Panc1 (cell line): ENCODE data around the gene COL11A2. TPM values are rescaled to one million over a fixed set of nuclear protein-coding genes. Genes with fewer than 3 reads are reported as not detected.

Experiments
- ATAC-seq: fragments of 200-7000 bp; cut with Tn5 transposase; 2 replicates; pipeline ENCODE4 v1.9.1; 2020; ENCODE audit warnings: mild to moderate bottlenecking, moderate library complexity
- BruUV-seq: library from RNA; stranded (reverse); fragments of 400-500 nt; replicated peaks from 2 replicates; lab custom pipeline; 2021; lab: Mats Ljungman, UMichigan
- CTCF ChIA-PET: fragments of 300-600 bp; sonication (Branson Sonifier 250); formaldehyde crosslinking; loops from one replicate; lab custom pipeline; 2022; ENCODE audit warnings: antibody characterized with exemption; lab: Charles Lee
- POLR2A ChIA-PET: fragments of 300-600 bp; sonication (Branson Sonifier 250); formaldehyde crosslinking; loops from one replicate; lab custom pipeline; 2022; ENCODE audit warnings: antibody characterized with exemption; lab: Charles Lee
- DNase-seq: peaks from one replicate; pipeline ENCODE4 v3.0.0-alpha.2; 2010; ENCODE audit warnings: low read depth, low spot score
- H3K27ac ChIP-seq: 2 replicates; pipeline ENCODE4 v1.5.1; 2011; ENCODE audit warnings: mild to moderate bottlenecking, low read length, inconsistent platforms
- H3K27me3 ChIP-seq: fragments of 200-500 bp; sonication (Bioruptor generic); 2 replicates; pipeline ENCODE4 v1.6.0; 2014; ENCODE audit warnings: low read length, inconsistent platforms; ENCODE audit not compliant: control insufficient read depth, insufficient read depth
- H3K36me3 ChIP-seq: fragments of 200-500 bp; sonication (Bioruptor generic); 2 replicates; pipeline ENCODE4 v1.5.1; 2014; ENCODE audit warnings: inconsistent platforms, mild to moderate bottlenecking, low read length, moderate library complexity; ENCODE audit not compliant: control insufficient read depth, insufficient read depth
- H3K4me1 ChIP-seq: 2 replicates; pipeline ENCODE4 v1.5.1; 2011; ENCODE audit warnings: inconsistent platforms, mild to moderate bottlenecking, low read length, moderate library complexity; ENCODE audit not compliant: control insufficient read depth, insufficient read depth
- H3K4me3 ChIP-seq, 2 experiments: 2 replicates each; pipeline ENCODE4 v1.5.1; 2011 to 2012; ENCODE audit warnings: low read depth in 2 of 2, low read length in 2 of 2, mild to moderate bottlenecking in 2 of 2, inconsistent platforms in 1 of 2, moderate library complexity in 1 of 2
- H3K9me3 ChIP-seq: fragments of 200-500 bp; sonication (Bioruptor generic); 2 replicates; pipeline ENCODE4 v1.5.1; 2014; ENCODE audit warnings: low read depth, mild to moderate bottlenecking, inconsistent platforms, low read length, moderate library complexity; ENCODE audit not compliant: control insufficient read depth, insufficient read depth
- CTCF ChIP-seq: fragments of 450-650 bp; IDR thresholded peaks from 2 replicates; pipeline ENCODE4 v1.5.1; 2017; ENCODE audit warnings: mild to moderate bottlenecking
- POLR2AphosphoS5 ChIP-seq: IDR thresholded peaks from 2 replicates; pipeline ENCODE4 v1.6.1; 2012; ENCODE audit warnings: mild to moderate bottlenecking, low read depth, low read length, moderate library complexity
- SIN3A ChIP-seq: IDR thresholded peaks from 2 replicates; pipeline ENCODE4 v1.6.1; 2012; ENCODE audit warnings: low read depth, mild to moderate bottlenecking, low read length, moderate library complexity, borderline replicate concordance; ENCODE audit not compliant: insufficient read depth
- TCF7L2 ChIP-seq: IDR thresholded peaks from 2 replicates; pipeline ENCODE4 v1.6.1; 2011; ENCODE audit warnings: mild to moderate bottlenecking, low read depth, low read length, inconsistent platforms
- in situ Hi-C: cut with HindIII; loops from 2 replicates; pipeline ENCODE4 v1.10.0; 2016; ENCODE audit warnings: low sequenced_read_pairs, low pct_unique_long_range_greater_than_20kb
- intact Hi-C: fragments of 100-400 bp; cut with micrococcal nuclease; formaldehyde crosslinking; loops from one replicate; pipeline ENCODE4 v1.10.0; 2022; ENCODE audit not compliant: unreplicated experiment
- microRNA-seq: library from miRNA; unstranded; fragments of <30 nt; microRNA quantifications from one replicate; pipeline ENCODE4 v1.1.0, GENCODE V29; 2020; ENCODE audit not compliant: unreplicated experiment
- total RNA-seq: library from RNA; stranded (reverse); gene quantifications from one replicate; pipeline ENCODE4 v1.2.1, GENCODE V29; 2021; ENCODE audit not compliant: unreplicated experiment
- TF ChIP-seq, protein P1 (sequence below), 2 experiments: IDR thresholded peaks; 2 replicates each; pipeline ENCODE4 v1.6.1; 2011 to 2012; ENCODE audit warnings: low read depth in 2 of 2, control low read depth in 1 of 2, low read length in 1 of 2, mild to moderate bottlenecking in 1 of 2, moderate library complexity in 1 of 2; ENCODE audit not compliant: insufficient read depth in 1 of 2

Gene COL11A2
- total RNA-seq, 1 experiment from 2014 or later, result 0.57 TPM

DNA sequence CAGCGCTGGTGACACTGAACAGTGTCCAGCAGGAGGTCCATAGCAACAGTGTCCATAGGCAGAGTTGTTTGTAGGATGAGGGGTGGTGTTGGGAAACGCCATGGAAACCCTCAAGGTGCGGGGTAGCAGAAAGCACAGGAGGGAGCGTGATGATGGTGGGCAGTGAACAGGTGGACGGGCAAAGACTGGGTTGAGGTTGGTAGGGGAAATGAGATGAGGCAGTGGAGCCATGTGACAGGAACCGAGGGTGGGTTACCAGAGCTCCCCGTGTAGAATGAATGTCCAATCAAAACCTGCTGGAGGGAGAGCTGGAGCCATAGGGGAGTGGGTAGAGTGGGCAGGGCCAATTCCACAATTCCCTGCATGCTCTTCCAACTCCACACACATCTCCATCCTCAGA lies 78.5 kb downstream of the COL11A2 start:
- Histone ChIP-seq H3K36me3 (no peaks in the 10 kb centered on the region), H3K4me1 (peaks cover 5% of the 10 kb centered on the region; the same call in 1 of the 2 replicates), H3K4me3 (no peak overlapping the region), H3K27me3 (peaks cover 29% of the 10 kb centered on the region), H3K9me3 (no peaks in the 10 kb centered on the region), H3K27ac (no peak overlapping the region)
- TF ChIP-seq POLR2AphosphoS5, result no peak
- TF ChIP-seq CTCF, result no peak
- TF ChIP-seq SIN3A, result no peak
- TF ChIP-seq TCF7L2, result no peak
- TF ChIP-seq, protein P1, sequence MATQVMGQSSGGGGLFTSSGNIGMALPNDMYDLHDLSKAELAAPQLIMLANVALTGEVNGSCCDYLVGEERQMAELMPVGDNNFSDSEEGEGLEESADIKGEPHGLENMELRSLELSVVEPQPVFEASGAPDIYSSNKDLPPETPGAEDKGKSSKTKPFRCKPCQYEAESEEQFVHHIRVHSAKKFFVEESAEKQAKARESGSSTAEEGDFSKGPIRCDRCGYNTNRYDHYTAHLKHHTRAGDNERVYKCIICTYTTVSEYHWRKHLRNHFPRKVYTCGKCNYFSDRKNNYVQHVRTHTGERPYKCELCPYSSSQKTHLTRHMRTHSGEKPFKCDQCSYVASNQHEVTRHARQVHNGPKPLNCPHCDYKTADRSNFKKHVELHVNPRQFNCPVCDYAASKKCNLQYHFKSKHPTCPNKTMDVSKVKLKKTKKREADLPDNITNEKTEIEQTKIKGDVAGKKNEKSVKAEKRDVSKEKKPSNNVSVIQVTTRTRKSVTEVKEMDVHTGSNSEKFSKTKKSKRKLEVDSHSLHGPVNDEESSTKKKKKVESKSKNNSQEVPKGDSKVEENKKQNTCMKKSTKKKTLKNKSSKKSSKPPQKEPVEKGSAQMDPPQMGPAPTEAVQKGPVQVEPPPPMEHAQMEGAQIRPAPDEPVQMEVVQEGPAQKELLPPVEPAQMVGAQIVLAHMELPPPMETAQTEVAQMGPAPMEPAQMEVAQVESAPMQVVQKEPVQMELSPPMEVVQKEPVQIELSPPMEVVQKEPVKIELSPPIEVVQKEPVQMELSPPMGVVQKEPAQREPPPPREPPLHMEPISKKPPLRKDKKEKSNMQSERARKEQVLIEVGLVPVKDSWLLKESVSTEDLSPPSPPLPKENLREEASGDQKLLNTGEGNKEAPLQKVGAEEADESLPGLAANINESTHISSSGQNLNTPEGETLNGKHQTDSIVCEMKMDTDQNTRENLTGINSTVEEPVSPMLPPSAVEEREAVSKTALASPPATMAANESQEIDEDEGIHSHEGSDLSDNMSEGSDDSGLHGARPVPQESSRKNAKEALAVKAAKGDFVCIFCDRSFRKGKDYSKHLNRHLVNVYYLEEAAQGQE (IDR thresholded peaks at IDR 0.05; ENCODE audit: insufficient read depth in 1 of 2, low read depth in 2 of 2, low read length in 1 of 2), result no peak
- ChIA-PET CTCF (no interaction called here), POLR2A (no interaction called here)
- BruUV-seq, result no TSS peak
- ATAC-seq (no peak), DNase-seq (no peak)
- in situ Hi-C loops, result no loop called here
- intact Hi-C loops, result no loop called here

Small RNAs within 50 kb of the gene (microRNA-seq; reads per million reads assigned to microRNA genes)
- 7.0 reads per million, percentile 21 among the genes with 10 or more reads in this experiment for gene MIR219A1

Other genes with a start within 250 kb of the COL11A2 start
- 2.8 TPM for gene HLA-DMA, start 239.4 kb downstream of the COL11A2 start, total RNA-seq
- 209 TPM for gene BRD2, start 223.9 kb downstream of the COL11A2 start, total RNA-seq
- gene HLA-DOA, start 182.9 kb downstream of the COL11A2 start, total RNA-seq, result 0.08 TPM
- gene HLA-DPA1, start 118.8 kb downstream of the COL11A2 start, total RNA-seq, result 0.69 TPM
- 0.64 TPM for gene HLA-DPB1, start 116.5 kb downstream of the COL11A2 start, total RNA-seq
- 27.4 TPM for gene RXRB, start 8.2 kb upstream of the COL11A2 start, total RNA-seq
- 135 TPM for gene SLC39A7, start 8.4 kb upstream of the COL11A2 start, total RNA-seq
- gene HSD17B8, start 12.2 kb upstream of the COL11A2 start, total RNA-seq, result 7.4 TPM
- 33.7 TPM for gene RING1, start 16.0 kb upstream of the COL11A2 start, total RNA-seq
- gene VPS52, start 79.4 kb upstream of the COL11A2 start, total RNA-seq, result 77.7 TPM
- gene RPS18, start 79.6 kb upstream of the COL11A2 start, total RNA-seq, result 1,987 TPM
- gene B3GALT4, start 84.7 kb upstream of the COL11A2 start, total RNA-seq, result 6.0 TPM
- 80.6 TPM for gene WDR46, start 96.8 kb upstream of the COL11A2 start, total RNA-seq
- gene PFDN6, start 97.1 kb upstream of the COL11A2 start, total RNA-seq, result 101 TPM
- gene RGL2, start 106.5 kb upstream of the COL11A2 start, total RNA-seq, result 84.4 TPM
- gene TAPBP, start 121.6 kb upstream of the COL11A2 start, total RNA-seq, result 246 TPM
- gene ZBTB22, start 125.3 kb upstream of the COL11A2 start, total RNA-seq, result 16.0 TPM
- 77.6 TPM for gene DAXX, start 130.5 kb upstream of the COL11A2 start, total RNA-seq
- 81.8 TPM for gene KIFC1, start 199.4 kb upstream of the COL11A2 start, total RNA-seq
- 51.6 TPM for gene PHF1, start 218.5 kb upstream of the COL11A2 start, total RNA-seq
- 338 TPM for gene CUTA, start 225.6 kb upstream of the COL11A2 start, total RNA-seq
- gene SYNGAP1, start 227.6 kb upstream of the COL11A2 start, total RNA-seq, result 29.0 TPM